ENCODE measurements around the gene ATRIP. TPM values are rescaled to one million over a fixed set of nuclear protein-coding genes. Genes with fewer than 3 reads are reported as not detected.

Gene ATRIP
- polyA plus RNA-seq, 1 of the 3 experiments (the other 2 are of a cell fraction): 5.6 TPM

DNA sequence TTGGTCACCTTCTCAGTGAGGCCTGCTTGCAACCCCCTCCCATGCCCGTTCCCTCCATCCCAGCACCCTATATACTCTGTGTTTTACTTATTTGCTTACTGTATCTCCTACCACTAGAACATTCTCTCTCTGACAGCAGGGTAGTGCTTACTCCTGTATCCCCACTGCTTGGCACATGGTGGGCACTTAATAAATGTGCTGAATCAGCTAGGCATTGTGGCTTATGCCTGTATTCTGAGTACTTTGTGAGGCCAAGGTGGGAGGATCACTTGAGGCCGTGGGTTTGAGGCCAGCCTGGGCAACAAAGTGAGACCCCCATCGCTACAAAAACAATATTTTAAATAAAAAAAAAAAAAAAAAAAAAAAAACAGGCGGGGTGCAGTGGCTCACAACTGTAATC, 65.0 kb downstream of the ATRIP start:
- CTCF ChIA-PET: interaction anchor here (0.8 to 1.3 kb wide), 3 partner anchors 38 to 110 kb away, joined by 3 to 4 read pairs (median 3); no protein-coding TSS in a partner anchor
- no peaks in the 10 kb centered on the region for H3K27me3 ChIP-seq (ENCODE audit: insufficient read depth)
- H3K9me2 ChIP-seq: no peaks in the 10 kb centered on the region
- H3K9ac ChIP-seq: no peak overlapping the region
- H3K4me1 ChIP-seq (ENCODE audit: control insufficient read depth in 1 of 2, insufficient read depth in 2 of 2, low read depth in 1 of 2, low read length in 1 of 2): peaks cover 0 to 8% of the 10 kb centered on the region in 2 experiments; a peak in 1 of 4 replicates
- H2AFZ ChIP-seq (ENCODE audit: low read depth): no peak overlapping the region
- no peak overlapping the region for H3K27ac ChIP-seq (ENCODE audit: low read depth in 2 of 2, low read length in 1 of 2)
- H3K79me2 ChIP-seq (ENCODE audit: insufficient read depth): no peaks in the 10 kb centered on the region
- H3K36me3 ChIP-seq (replicated peaks in 1 of 2; ENCODE audit: control insufficient read depth in 1 of 2, insufficient read depth in 2 of 2, low read length in 1 of 2): no peaks in the 10 kb centered on the region
- H3K9me3 ChIP-seq: no peaks in the 10 kb centered on the region
- POLR2A ChIA-PET: no interaction called here
- peaks cover 10% of the 10 kb centered on the region for H3F3A ChIP-seq (replicated peaks; ENCODE audit: insufficient read depth)
- 67% methylated on average over 4 of the region's 4 CpGs for WGBS (ENCODE audit: low lambda C conversion rate)
- H3K4me2 ChIP-seq: no peak overlapping the region
- no peak for DNase-seq
- H3K4me3 ChIP-seq (ENCODE audit: low read depth in 2 of 2, low read length in 1 of 2): no peak overlapping the region
- H4K20me1 ChIP-seq (ENCODE audit: insufficient read depth): no peaks in the 10 kb centered on the region
- TF ChIP-seq, protein P1, sequence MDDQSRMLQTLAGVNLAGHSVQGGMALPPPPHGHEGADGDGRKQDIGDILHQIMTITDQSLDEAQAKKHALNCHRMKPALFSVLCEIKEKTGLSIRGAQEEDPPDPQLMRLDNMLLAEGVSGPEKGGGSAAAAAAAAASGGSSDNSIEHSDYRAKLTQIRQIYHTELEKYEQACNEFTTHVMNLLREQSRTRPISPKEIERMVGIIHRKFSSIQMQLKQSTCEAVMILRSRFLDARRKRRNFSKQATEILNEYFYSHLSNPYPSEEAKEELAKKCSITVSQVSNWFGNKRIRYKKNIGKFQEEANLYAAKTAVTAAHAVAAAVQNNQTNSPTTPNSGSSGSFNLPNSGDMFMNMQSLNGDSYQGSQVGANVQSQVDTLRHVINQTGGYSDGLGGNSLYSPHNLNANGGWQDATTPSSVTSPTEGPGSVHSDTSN (IDR thresholded peaks at IDR 0.05): no peak
- TF ChIP-seq RFX5 (IDR thresholded peaks at IDR 0.05; ENCODE audit: low read length): no peak
- TF ChIP-seq, protein P2, sequence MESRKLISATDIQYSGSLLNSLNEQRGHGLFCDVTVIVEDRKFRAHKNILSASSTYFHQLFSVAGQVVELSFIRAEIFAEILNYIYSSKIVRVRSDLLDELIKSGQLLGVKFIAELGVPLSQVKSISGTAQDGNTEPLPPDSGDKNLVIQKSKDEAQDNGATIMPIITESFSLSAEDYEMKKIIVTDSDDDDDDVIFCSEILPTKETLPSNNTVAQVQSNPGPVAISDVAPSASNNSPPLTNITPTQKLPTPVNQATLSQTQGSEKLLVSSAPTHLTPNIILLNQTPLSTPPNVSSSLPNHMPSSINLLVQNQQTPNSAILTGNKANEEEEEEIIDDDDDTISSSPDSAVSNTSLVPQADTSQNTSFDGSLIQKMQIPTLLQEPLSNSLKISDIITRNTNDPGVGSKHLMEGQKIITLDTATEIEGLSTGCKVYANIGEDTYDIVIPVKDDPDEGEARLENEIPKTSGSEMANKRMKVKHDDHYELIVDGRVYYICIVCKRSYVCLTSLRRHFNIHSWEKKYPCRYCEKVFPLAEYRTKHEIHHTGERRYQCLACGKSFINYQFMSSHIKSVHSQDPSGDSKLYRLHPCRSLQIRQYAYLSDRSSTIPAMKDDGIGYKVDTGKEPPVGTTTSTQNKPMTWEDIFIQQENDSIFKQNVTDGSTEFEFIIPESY (IDR thresholded peaks at IDR 0.05; ENCODE audit: borderline replicate concordance, low read depth): no peak
- TF ChIP-seq NRF1 (IDR thresholded peaks at IDR 0.05; ENCODE audit: low read depth, low read length): no peak
- TF ChIP-seq, protein P3, sequence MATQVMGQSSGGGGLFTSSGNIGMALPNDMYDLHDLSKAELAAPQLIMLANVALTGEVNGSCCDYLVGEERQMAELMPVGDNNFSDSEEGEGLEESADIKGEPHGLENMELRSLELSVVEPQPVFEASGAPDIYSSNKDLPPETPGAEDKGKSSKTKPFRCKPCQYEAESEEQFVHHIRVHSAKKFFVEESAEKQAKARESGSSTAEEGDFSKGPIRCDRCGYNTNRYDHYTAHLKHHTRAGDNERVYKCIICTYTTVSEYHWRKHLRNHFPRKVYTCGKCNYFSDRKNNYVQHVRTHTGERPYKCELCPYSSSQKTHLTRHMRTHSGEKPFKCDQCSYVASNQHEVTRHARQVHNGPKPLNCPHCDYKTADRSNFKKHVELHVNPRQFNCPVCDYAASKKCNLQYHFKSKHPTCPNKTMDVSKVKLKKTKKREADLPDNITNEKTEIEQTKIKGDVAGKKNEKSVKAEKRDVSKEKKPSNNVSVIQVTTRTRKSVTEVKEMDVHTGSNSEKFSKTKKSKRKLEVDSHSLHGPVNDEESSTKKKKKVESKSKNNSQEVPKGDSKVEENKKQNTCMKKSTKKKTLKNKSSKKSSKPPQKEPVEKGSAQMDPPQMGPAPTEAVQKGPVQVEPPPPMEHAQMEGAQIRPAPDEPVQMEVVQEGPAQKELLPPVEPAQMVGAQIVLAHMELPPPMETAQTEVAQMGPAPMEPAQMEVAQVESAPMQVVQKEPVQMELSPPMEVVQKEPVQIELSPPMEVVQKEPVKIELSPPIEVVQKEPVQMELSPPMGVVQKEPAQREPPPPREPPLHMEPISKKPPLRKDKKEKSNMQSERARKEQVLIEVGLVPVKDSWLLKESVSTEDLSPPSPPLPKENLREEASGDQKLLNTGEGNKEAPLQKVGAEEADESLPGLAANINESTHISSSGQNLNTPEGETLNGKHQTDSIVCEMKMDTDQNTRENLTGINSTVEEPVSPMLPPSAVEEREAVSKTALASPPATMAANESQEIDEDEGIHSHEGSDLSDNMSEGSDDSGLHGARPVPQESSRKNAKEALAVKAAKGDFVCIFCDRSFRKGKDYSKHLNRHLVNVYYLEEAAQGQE (IDR thresholded peaks at IDR 0.05; ENCODE audit: low read depth, low read length): no peak
- no peak for TF ChIP-seq MEF2A (IDR thresholded peaks at IDR 0.05; ENCODE audit: borderline replicate concordance, low read depth)
- TF ChIP-seq YY1 (IDR thresholded peaks at IDR 0.05; ENCODE audit: low read depth): no peak
- TF ChIP-seq, protein P4, sequence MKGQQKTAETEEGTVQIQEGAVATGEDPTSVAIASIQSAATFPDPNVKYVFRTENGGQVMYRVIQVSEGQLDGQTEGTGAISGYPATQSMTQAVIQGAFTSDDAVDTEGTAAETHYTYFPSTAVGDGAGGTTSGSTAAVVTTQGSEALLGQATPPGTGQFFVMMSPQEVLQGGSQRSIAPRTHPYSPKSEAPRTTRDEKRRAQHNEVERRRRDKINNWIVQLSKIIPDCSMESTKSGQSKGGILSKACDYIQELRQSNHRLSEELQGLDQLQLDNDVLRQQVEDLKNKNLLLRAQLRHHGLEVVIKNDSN (IDR thresholded peaks at IDR 0.05; ENCODE audit: borderline replicate concordance, low read depth): no peak
- no peak for TF ChIP-seq SIN3A (IDR thresholded peaks at IDR 0.05; ENCODE audit: borderline replicate concordance, low read depth, low read length)
- TF ChIP-seq FOSL2 (IDR thresholded peaks at IDR 0.05; ENCODE audit: borderline replicate concordance, low read depth): no peak
- TF ChIP-seq CHD2 (IDR thresholded peaks at IDR 0.05; ENCODE audit: low read length, partially characterized antibody): no peak
- TF ChIP-seq, protein P5, sequence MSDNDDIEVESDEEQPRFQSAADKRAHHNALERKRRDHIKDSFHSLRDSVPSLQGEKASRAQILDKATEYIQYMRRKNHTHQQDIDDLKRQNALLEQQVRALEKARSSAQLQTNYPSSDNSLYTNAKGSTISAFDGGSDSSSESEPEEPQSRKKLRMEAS (IDR thresholded peaks at IDR 0.05; ENCODE audit: low read depth): no peak
- TF ChIP-seq MXI1 (IDR thresholded peaks at IDR 0.05; ENCODE audit: low read depth, low read length): no peak
- no peak for TF ChIP-seq GABPA (IDR thresholded peaks at IDR 0.05; ENCODE audit: low read depth)
- no peak for TF ChIP-seq RCOR1 (IDR thresholded peaks at IDR 0.05; ENCODE audit: low read length)
- TF ChIP-seq RAD21 (IDR thresholded peaks at IDR 0.05; ENCODE audit: low read length): no peak
- no peak for TF ChIP-seq EZH2phosphoT487 (IDR thresholded peaks at IDR 0.05; ENCODE audit: borderline replicate concordance, low read depth)
- TF ChIP-seq TEAD4 (IDR thresholded peaks at IDR 0.05; ENCODE audit: borderline replicate concordance, insufficient read depth): no peak
